Loucy (cell line): ENCODE results near the gene TMCO6.

Experiments used
- CTCF ChIP-seq: fragments of 200-600 bp; sonication (generic); conservative IDR thresholded peaks from 2 replicates; pipeline ENCODE4 v1.5.1; 2014; ENCODE audit warnings: mild to moderate bottlenecking, antibody characterized with exemption, low read length
- EZH2phosphoT487 ChIP-seq: fragments of 200-600 bp; IDR thresholded peaks from 2 replicates; pipeline ENCODE4 v1.6.1; 2018; ENCODE audit warnings: antibody characterized with exemption, mild to moderate bottlenecking, moderate library complexity, borderline replicate concordance

DNA sequence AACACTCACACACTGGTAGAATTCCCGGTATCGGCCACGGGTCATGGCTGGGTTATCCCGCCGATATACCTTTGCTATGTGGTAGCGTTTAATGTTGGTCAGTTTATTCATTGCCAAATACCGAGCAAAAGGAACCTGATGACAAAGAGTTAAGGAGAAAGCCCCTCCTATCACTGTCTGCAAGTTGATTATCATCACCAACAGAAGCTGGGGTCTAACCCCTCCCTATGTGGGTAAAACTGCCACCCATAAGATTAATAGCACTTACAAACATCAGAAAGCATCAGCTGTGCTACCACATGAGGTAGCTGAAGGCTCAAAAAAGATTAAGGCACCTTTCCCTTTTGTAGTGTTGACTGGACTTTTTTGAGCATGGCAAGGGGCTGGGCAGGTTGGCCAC is 39.7 kb downstream of the TMCO6 start:
- TF ChIP-seq CTCF, result no peak
- no peak for TF ChIP-seq EZH2phosphoT487
